GM23248 (cell line): ENCODE data around the gene MARK3.

Experiments
- EZH2 ChIP-seq: fragments of 200-600 bp; sonication (generic); IDR thresholded peaks from 2 replicates; pipeline ENCODE4 v1.6.1; 2018; ENCODE audit warnings: antibody characterized with exemption, mild to moderate bottlenecking; ENCODE audit not compliant: insufficient read depth, poor library complexity, severe bottlenecking
- EZH2phosphoT487 ChIP-seq: fragments of 200-600 bp; sonication (generic); IDR thresholded peaks from 2 replicates; pipeline ENCODE4 v1.6.1; 2018; ENCODE audit warnings: antibody characterized with exemption, moderate library complexity, mild to moderate bottlenecking, low read depth; ENCODE audit not compliant: insufficient read depth

DNA sequence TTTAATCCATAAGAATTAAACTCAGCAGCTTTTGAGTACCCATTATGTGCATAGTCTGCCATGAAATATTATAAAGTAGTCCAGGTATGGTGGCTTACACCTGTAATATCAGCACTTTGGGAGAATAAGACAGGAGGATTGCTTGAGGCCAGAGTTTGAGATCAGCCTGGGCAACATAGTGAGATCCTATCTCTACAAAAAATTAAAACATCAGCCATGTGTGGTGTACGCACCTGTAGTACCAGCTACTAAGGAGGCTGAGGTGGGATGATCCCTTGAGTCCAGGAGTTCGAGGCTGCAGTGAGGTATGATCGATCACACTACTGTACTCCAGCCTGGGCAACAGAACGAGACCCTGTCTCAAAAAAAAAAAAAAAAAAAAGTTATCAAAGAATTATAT lies 15.3 kb downstream of the MARK3 start:
- TF ChIP-seq EZH2 (no peak), EZH2phosphoT487 (no peak)
